Kidney epithelial cell (primary cell): ENCODE data around the gene CACNB2. TPM values are rescaled to one million over a fixed set of nuclear protein-coding genes. Genes with fewer than 3 reads are reported as not detected.
"Not testable (repeated sequence)": the region's sequence is repeated elsewhere in the genome, so short reads cannot be mapped to it uniquely, and the experiment has no call there.

Source experiments
- DNase-seq: peaks from one replicate; pipeline ENCODE4 v3.0.0-alpha.2; 2010; ENCODE audit warnings: low read depth
- H3K27me3 ChIP-seq: 2 replicates; pipeline ENCODE4 v1.6.0; 2011; ENCODE audit warnings: low read length; ENCODE audit not compliant: control insufficient read depth, insufficient read depth
- H3K36me3 ChIP-seq: 2 replicates; pipeline ENCODE4 v1.5.1; 2011; ENCODE audit warnings: low read length; ENCODE audit not compliant: control insufficient read depth, insufficient read depth
- H3K4me3 ChIP-seq: 2 replicates; pipeline ENCODE4 v1.5.1; 2011; ENCODE audit warnings: low read depth, mild to moderate bottlenecking, control low read depth, low read length
- CTCF ChIP-seq: IDR thresholded peaks from 2 replicates; pipeline ENCODE4 v1.5.1; 2011; ENCODE audit warnings: mild to moderate bottlenecking, moderate library complexity, low read length, control low read depth, inconsistent platforms; ENCODE audit not compliant: insufficient read depth, poor library complexity, severe bottlenecking
- total RNA-seq: library from RNA; depleted of rRNA; stranded (reverse); fragments of >200 nt; gene quantifications from 2 replicates; pipeline ENCODE4 v1.2.3, GENCODE V29; 2015

Gene CACNB2
- total RNA-seq, 1 donor from 2014 or later = 0.04 TPM

GRCh38 chr10:18204039-18204835 is 64.0 kb downstream of the CACNB2 start:
- Histone ChIP-seq H3K27me3 (no peaks in the 10 kb centered on the region), H3K36me3 (no peaks in the 10 kb centered on the region), H3K4me3 (no peak overlapping the region)
- DNase-seq = no peak
- no peak for TF ChIP-seq CTCF

- Histone ChIP-seq H3K27me3 (no peaks in the 10 kb centered on the region), H3K36me3 (no peaks in the 10 kb centered on the region), H3K4me3 (no peak overlapping the region)
- no peak for DNase-seq
- TF ChIP-seq CTCF = no peak
Measured at GRCh38 chr10:18205098-18205834, 65.0 kb downstream of the CACNB2 start.

GRCh38 chr10:18208186-18208585 is 68.0 kb downstream of the CACNB2 start:
- not testable (repeated sequence) for H3K36me3 ChIP-seq, H3K27me3 ChIP-seq, DNase-seq, H3K4me3 ChIP-seq

- H3K27me3 ChIP-seq = no peaks in the 10 kb centered on the region
- no peak for DNase-seq
- TF ChIP-seq CTCF = no peak
- no peak overlapping the region for H3K4me3 ChIP-seq
- no peaks in the 10 kb centered on the region for H3K36me3 ChIP-seq
Measured at GRCh38 chr10:18209241-18209640, 69.0 kb downstream of the CACNB2 start.

- no peak for DNase-seq
- Histone ChIP-seq H3K4me3 (no peak overlapping the region), H3K27me3 (no peaks in the 10 kb centered on the region), H3K36me3 (no peaks in the 10 kb centered on the region)
- TF ChIP-seq CTCF = no peak
Measured at GRCh38 chr10:18210711-18211110, 70.5 kb downstream of the CACNB2 start.

GRCh38 chr10:18211862-18212261 is 71.6 kb downstream of the CACNB2 start:
- H3K27me3 ChIP-seq = no peaks in the 10 kb centered on the region
- no peak overlapping the region for H3K4me3 ChIP-seq
- H3K36me3 ChIP-seq = no peaks in the 10 kb centered on the region
- no peak for TF ChIP-seq CTCF
- DNase-seq = no peak
